ENCODE data around the gene EHD2.
"Not testable (repeated sequence)": the region's sequence is repeated elsewhere in the genome, so short reads cannot be mapped to it uniquely, and the experiment has no call there.

EHD2 gene

GRCh38 chr19:47781590-47782262, 68.5 kb downstream of the EHD2 start:
- peaks cover 31% of the 10 kb centered on the region for H3K4me1 Mint-ChIP-seq
- peaks cover 2% of the 10 kb centered on the region for H3K36me3 Mint-ChIP-seq
- H3K27me3 Mint-ChIP-seq: no peaks in the 10 kb centered on the region
- no peak overlapping the region for H3K4me3 Mint-ChIP-seq
- no peaks in the 10 kb centered on the region for H3K9me3 Mint-ChIP-seq
- peak overlapping the region; percentile 12 for H3K27ac Mint-ChIP-seq

GRCh38 chr19:47786566-47786965, 73.3 kb downstream of the EHD2 start:
- Mint-ChIP-seq H3K27ac (no peak overlapping the region), H3K27me3 (no peaks in the 10 kb centered on the region), H3K4me1 (peaks cover 11% of the 10 kb centered on the region), H3K9me3 (no peaks in the 10 kb centered on the region), H3K36me3 (peaks cover 2% of the 10 kb centered on the region), H3K4me3 (no peak overlapping the region)

GRCh38 chr19:47787307-47787706, 74.1 kb downstream of the EHD2 start:
- H3K36me3 Mint-ChIP-seq, H3K27ac Mint-ChIP-seq, H3K4me3 Mint-ChIP-seq, H3K9me3 Mint-ChIP-seq, H3K27me3 Mint-ChIP-seq, H3K4me1 Mint-ChIP-seq: not testable (repeated sequence)

DNA sequence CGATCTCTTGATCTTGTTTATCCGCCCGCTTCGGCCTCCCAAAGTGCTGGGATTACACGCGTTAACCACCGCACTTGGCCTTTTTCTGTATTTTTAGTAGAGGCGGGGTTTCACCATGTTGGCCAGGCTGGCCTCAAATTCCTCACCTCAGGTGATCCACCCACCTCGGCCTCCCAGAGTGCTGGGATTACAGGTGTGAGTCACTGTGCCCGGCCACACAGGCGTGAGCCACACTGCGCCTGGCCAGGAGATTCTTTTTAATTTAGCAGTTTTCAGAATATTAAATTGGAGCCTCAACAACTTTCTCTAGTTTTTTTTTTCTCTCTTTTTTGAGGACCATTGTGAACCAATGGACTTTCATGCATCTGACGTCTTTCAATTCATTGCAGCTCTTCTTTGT, 76.6 kb downstream of the EHD2 start:
- H3K4me3 Mint-ChIP-seq, H3K9me3 Mint-ChIP-seq, H3K27me3 Mint-ChIP-seq, H3K27ac Mint-ChIP-seq, H3K4me1 Mint-ChIP-seq, H3K36me3 Mint-ChIP-seq: not testable (repeated sequence)

DNA sequence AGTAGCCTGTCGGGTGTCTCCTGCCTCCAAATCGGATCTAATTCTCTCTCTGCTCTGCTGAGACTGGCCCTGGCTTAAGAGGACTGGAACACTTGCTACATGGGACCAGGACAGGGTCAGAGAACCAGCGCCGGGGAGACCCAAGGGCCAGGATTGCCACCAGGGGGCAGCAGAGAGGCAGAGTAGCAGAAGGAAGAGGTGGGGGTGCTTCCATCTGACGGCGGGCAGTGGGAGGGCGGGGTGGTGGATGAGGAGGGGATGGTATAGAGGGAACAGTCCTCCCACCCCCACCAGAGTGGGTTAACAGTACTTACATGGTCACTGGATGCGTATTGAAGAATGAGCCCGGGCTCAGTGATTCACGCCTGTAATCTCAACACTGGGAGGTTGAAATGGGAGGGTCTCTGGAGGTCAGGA, 77.2 kb downstream of the EHD2 start:
- no peak overlapping the region for H3K4me3 Mint-ChIP-seq
- no peak overlapping the region for H3K27ac Mint-ChIP-seq
- no peaks in the 10 kb centered on the region for H3K36me3 Mint-ChIP-seq
- H3K27me3 Mint-ChIP-seq: no peaks in the 10 kb centered on the region
- peaks cover 10% of the 10 kb centered on the region for H3K4me1 Mint-ChIP-seq
- no peaks in the 10 kb centered on the region for H3K9me3 Mint-ChIP-seq

GRCh38 chr19:47792616-47793015, 79.4 kb downstream of the EHD2 start:
- no peak overlapping the region for H3K4me3 Mint-ChIP-seq
- H3K36me3 Mint-ChIP-seq: no peaks in the 10 kb centered on the region

More at GRCh38 chr19:47792616-47793015, 79.4 kb downstream of the EHD2 start:
- Mint-ChIP-seq H3K9me3 (no peaks in the 10 kb centered on the region), H3K4me1 (peaks cover 10% of the 10 kb centered on the region), H3K27me3 (no peaks in the 10 kb centered on the region), H3K27ac (no peak overlapping the region)

All from activated naive CD4-positive, alpha-beta T cell treated with anti-CD3 and anti-CD28 coated beads, Interleukin-2, amount 50 U/mL, for 24 hours (primary cell).